K562 (cell line): Measurements from ENCODE around the gene KCNH3.

Experiments
- EP300 ChIP-seq: IDR thresholded peaks from 2 replicates; pipeline ENCODE4 v1.6.1; 2012; ENCODE audit warnings: low read length, improper control_type of control experiment
- EZH2 ChIP-seq: IDR thresholded peaks from 2 replicates; pipeline ENCODE4 v1.6.1; 2012; ENCODE audit warnings: low read depth, mild to moderate bottlenecking, inconsistent platforms, low read length, borderline replicate concordance
- HIVEP1 ChIP-seq: fragments of 250-450 bp; sonication (Bioruptor Pico); IDR thresholded peaks from 2 replicates; pipeline ENCODE4 v1.4.0; 2020; ENCODE audit warnings: mild to moderate bottlenecking
- KLF16 ChIP-seq: IDR thresholded peaks from 2 replicates; pipeline ENCODE4 v1.6.1; 2016; ENCODE audit warnings: antibody characterized with exemption
- MED1 ChIP-seq: sonication (generic); formaldehyde crosslinking; IDR thresholded peaks from 2 replicates; pipeline ENCODE4 v1.8.1; 2023; ENCODE audit warnings: missing genetic modification reagents, borderline replicate concordance
- NRF1 ChIP-seq, 2 experiments: fragments of 450-650 bp; IDR thresholded peaks in 1 of 2; conservative IDR thresholded peaks in 1 of 2; 2 replicates each; pipeline ENCODE4 v1.6.1; 2014; ENCODE audit warnings: mild to moderate bottlenecking in 2 of 2
- PRMT5 ChIP-seq: sonication (generic); formaldehyde crosslinking; IDR thresholded peaks from 2 replicates; pipeline ENCODE4 v1.5.0; 2020; ENCODE audit warnings: missing genetic modification reagents
- SAP30 ChIP-seq: fragments of 200-600 bp; sonication (generic); IDR thresholded peaks from 2 replicates; pipeline ENCODE4 v1.6.1; 2012; ENCODE audit warnings: borderline replicate concordance, low read depth, mild to moderate bottlenecking, moderate library complexity, low read length, control low read depth, inconsistent platforms; ENCODE audit not compliant: insufficient read depth, poor library complexity, severe bottlenecking
- SMAD2 ChIP-seq: fragments of 150-350 bp; IDR thresholded peaks from 2 replicates; pipeline ENCODE4 v1.6.1; 2014; ENCODE audit warnings: low read depth, mild to moderate bottlenecking, low read length
- TCF7 ChIP-seq: sonication (generic); IDR thresholded peaks from 2 replicates; pipeline ENCODE4 v1.6.1; 2016; ENCODE audit warnings: antibody characterized with exemption, borderline replicate concordance
- ZNF239 ChIP-seq: fragments of 250-450 bp; sonication (Bioruptor Pico); IDR thresholded peaks from 2 replicates; pipeline ENCODE4 v1.4.0; 2020; ENCODE audit warnings: mild to moderate bottlenecking
- ZNF551 ChIP-seq: fragments of 250-450 bp; sonication (Bioruptor Pico); IDR thresholded peaks from 2 replicates; pipeline ENCODE4 v1.5.0; 2021; ENCODE audit warnings: mild to moderate bottlenecking, moderate library complexity
- ZNF766 ChIP-seq: fragments of 200-800 bp; sonication (Bioruptor generic); conservative IDR thresholded peaks from 2 replicates; pipeline ENCODE4 v1.6.1; 2016; ENCODE audit warnings: missing genetic modification characterization, missing compliant biosample characterization

DNA sequence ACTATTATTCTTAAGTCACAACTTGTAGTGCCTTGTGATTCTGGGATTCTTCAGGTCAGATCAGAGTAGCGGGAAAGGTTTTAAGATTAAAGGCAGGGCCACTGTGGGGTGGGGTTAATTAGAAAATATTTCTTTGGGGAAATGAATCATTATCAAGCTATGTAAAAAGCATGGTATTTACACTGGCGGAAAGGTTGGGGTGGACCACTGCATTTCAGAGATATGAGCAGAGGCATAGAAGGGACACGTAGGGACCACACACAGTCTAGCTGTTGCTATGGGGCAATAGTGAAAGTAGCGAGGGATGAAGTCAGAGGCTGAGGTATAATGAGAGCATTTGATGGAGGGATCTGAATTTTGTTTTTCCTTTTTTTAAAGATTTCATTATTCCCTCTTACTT is 31.7 kb upstream of the KCNH3 start:
- TF ChIP-seq EZH2 = no peak
- no peak for TF ChIP-seq NRF1 (conservative IDR thresholded peaks at IDR 0.05 in 1 of 2, IDR thresholded peaks at IDR 0.05 in 1 of 2)
- no peak for TF ChIP-seq TCF7
- no peak for TF ChIP-seq PRMT5 (CRISPR knock-in tag)
- no peak for TF ChIP-seq SMAD2
- no peak for TF ChIP-seq ZNF551 (CRISPR knock-in tag)
- no peak for TF ChIP-seq HIVEP1 (CRISPR knock-in tag)
- TF ChIP-seq EP300 = no peak
- no peak for TF ChIP-seq ZNF766 (CRISPR knock-in tag)
- no peak for TF ChIP-seq KLF16
- TF ChIP-seq ZNF239 (CRISPR knock-in tag) = no peak
- TF ChIP-seq SAP30 = no peak
- TF ChIP-seq MED1 = no peak
